Measurements from ENCODE around the gene UBE2F.

DNA sequence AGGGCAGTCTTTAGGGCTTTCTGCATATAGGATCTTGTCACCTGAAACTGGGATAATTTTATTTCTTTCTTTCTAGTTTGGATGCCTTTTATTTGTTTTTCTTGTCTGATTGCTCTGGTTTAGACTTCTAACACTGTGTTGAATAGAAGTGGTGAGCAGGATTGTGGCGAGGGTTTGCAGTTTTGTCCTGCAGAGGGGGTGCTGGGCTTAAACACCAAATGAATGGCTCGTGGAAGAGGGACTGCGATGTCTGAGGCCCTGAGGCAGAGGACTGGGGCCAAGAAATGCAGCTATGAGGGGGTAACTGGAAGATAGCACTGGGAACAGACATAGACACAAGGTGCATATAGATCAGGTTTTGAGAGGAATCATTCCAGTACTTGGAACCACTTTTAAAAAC is 20.5 kb downstream of the UBE2F start:
- TF ChIP-seq, protein P1, sequence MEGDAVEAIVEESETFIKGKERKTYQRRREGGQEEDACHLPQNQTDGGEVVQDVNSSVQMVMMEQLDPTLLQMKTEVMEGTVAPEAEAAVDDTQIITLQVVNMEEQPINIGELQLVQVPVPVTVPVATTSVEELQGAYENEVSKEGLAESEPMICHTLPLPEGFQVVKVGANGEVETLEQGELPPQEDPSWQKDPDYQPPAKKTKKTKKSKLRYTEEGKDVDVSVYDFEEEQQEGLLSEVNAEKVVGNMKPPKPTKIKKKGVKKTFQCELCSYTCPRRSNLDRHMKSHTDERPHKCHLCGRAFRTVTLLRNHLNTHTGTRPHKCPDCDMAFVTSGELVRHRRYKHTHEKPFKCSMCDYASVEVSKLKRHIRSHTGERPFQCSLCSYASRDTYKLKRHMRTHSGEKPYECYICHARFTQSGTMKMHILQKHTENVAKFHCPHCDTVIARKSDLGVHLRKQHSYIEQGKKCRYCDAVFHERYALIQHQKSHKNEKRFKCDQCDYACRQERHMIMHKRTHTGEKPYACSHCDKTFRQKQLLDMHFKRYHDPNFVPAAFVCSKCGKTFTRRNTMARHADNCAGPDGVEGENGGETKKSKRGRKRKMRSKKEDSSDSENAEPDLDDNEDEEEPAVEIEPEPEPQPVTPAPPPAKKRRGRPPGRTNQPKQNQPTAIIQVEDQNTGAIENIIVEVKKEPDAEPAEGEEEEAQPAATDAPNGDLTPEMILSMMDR (IDR thresholded peaks at IDR 0.05; ENCODE audit: insufficient read depth, low read length) = no peak
- TF ChIP-seq POLR2AphosphoS5 (IDR thresholded peaks at IDR 0.05; ENCODE audit: low read depth) = no peak
- TF ChIP-seq, protein P2, sequence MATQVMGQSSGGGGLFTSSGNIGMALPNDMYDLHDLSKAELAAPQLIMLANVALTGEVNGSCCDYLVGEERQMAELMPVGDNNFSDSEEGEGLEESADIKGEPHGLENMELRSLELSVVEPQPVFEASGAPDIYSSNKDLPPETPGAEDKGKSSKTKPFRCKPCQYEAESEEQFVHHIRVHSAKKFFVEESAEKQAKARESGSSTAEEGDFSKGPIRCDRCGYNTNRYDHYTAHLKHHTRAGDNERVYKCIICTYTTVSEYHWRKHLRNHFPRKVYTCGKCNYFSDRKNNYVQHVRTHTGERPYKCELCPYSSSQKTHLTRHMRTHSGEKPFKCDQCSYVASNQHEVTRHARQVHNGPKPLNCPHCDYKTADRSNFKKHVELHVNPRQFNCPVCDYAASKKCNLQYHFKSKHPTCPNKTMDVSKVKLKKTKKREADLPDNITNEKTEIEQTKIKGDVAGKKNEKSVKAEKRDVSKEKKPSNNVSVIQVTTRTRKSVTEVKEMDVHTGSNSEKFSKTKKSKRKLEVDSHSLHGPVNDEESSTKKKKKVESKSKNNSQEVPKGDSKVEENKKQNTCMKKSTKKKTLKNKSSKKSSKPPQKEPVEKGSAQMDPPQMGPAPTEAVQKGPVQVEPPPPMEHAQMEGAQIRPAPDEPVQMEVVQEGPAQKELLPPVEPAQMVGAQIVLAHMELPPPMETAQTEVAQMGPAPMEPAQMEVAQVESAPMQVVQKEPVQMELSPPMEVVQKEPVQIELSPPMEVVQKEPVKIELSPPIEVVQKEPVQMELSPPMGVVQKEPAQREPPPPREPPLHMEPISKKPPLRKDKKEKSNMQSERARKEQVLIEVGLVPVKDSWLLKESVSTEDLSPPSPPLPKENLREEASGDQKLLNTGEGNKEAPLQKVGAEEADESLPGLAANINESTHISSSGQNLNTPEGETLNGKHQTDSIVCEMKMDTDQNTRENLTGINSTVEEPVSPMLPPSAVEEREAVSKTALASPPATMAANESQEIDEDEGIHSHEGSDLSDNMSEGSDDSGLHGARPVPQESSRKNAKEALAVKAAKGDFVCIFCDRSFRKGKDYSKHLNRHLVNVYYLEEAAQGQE (IDR thresholded peaks at IDR 0.05; ENCODE audit: insufficient replicate concordance, low read depth) = no peak
- no peak for TF ChIP-seq SPI1 (IDR thresholded peaks at IDR 0.05; ENCODE audit: borderline replicate concordance, low read depth)
- TF ChIP-seq GABPA (IDR thresholded peaks at IDR 0.05; ENCODE audit: low read depth) = no peak

Data from HL-60 (cell line).